ENCODE measurements around the gene PTGDR. TPM values are rescaled to one million over a fixed set of nuclear protein-coding genes. Genes with fewer than 3 reads are reported as not detected.

Gene PTGDR
- total and polyA plus RNA-seq, 2 experiments from 2014 or later: 0.06 TPM; not detected in 1

DNA sequence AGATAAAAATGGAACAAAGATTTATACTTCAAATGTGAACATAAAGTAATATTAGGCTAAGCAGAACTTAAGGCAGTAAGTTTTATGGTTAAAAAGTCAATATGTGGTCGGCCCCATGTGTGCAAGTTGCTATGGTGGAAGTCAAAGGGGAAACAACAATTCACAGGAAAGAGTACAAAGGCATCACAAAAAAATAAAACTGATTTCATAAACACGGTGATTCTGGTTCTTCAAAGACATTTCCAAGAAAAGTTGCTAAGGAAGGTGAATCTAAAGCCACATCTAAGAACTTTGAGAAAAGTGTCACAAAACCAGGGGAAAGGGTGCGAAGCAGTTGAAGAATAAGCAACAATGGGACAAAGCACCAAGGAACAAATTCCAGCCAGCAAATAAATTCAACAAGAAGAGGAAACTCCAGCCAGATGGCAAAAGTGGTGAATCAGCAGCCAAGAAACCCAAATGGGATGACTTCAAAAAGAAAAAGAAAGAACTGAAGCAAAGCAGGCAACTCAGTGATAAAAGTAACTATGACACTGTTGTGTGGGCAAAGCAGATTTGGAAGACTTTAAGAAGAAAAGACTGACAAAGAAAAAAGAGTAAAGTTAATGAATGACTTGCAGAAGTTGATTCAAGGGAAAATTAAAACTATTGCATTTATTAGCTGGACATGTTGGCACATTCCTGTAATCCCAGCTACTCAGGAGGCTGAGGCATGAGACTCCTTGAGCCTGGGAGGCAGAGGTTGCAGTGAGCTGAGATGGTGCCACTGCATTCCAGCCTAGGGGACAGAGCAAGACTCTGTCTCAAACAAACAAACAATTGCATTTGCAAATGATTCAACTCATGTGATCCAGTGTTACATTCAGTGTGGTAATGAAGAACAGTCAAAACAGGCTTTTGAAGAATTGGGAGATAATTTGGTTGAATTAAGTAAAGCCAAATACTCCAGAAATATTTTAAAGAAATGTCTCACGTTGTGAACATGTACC is 19.5 kb downstream of the PTGDR start:
- H2AFZ ChIP-seq: peak overlapping the region; percentile 5; the same call in 1 of the 2 replicates
- H3K4me3 ChIP-seq: no peak overlapping the region
- H3K27ac ChIP-seq (ENCODE audit: low read depth): no peak overlapping the region
- Mint-ChIP-seq H3K36me3 (ENCODE audit: low read depth) (no peaks in the 10 kb centered on the region), H3K9me3 (no peaks in the 10 kb centered on the region), H3K4me1 (peaks cover 17% of the 10 kb centered on the region; the same call in 2 of the 3 replicates), H3K27me3 (ENCODE audit: insufficient read depth, low read depth, poor library complexity) (no peaks in the 10 kb centered on the region), H3K4me3 (no peak overlapping the region), H3K27ac (no peak overlapping the region)
- H3K79me2 ChIP-seq (replicated peaks; ENCODE audit: insufficient read depth): no peaks in the 10 kb centered on the region
- ATAC-seq (no peak), DNase-seq (ENCODE audit: low spot score) (no peak)
- H3K4me1 ChIP-seq (ENCODE audit: insufficient read depth): peaks cover 4% of the 10 kb centered on the region; the same call in 1 of the 2 replicates
- no peaks in the 10 kb centered on the region for H3F3A ChIP-seq (replicated peaks; ENCODE audit: low read depth)
- no peaks in the 10 kb centered on the region for H3K36me3 ChIP-seq (ENCODE audit: insufficient read depth)
- peaks cover 40% of the 10 kb centered on the region for H3K9me2 ChIP-seq (ENCODE audit: insufficient read depth)
- no peak overlapping the region for H3K4me2 ChIP-seq
- no peaks in the 10 kb centered on the region for H4K20me1 ChIP-seq (replicated peaks; ENCODE audit: insufficient read depth)
- TF ChIP-seq ETS1 (IDR thresholded peaks at IDR 0.05): no peak
- no peaks in the 10 kb centered on the region for H3K27me3 ChIP-seq (ENCODE audit: insufficient read depth)

DNA sequence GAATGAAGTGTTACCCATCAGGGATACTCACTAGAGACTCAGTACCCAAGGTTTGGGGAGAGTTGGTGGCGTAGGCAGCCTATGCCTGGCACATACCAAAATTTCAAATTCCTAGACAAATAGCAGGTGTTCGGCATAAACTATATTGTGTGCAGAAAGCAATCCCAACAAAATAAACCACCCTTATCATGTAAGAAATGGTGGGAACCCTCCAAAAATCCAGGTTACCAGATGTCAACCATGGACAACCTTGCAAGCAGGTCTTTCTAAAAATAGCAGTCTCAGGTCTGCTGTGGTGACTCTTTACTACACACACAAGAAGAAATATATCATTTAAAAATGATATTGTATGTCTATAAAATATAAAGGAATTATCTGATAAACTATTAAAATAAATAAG is 28.9 kb downstream of the PTGDR start:
- Histone ChIP-seq H4K20me1 (replicated peaks; ENCODE audit: insufficient read depth) (no peaks in the 10 kb centered on the region), H3K4me3 (no peak overlapping the region), H3F3A (replicated peaks; ENCODE audit: low read depth) (no peaks in the 10 kb centered on the region), H3K79me2 (replicated peaks; ENCODE audit: insufficient read depth) (no peaks in the 10 kb centered on the region), H2AFZ (peak overlapping the region; percentile 15; the same call in 1 of the 2 replicates), H3K27me3 (ENCODE audit: insufficient read depth) (no peaks in the 10 kb centered on the region), H3K36me3 (ENCODE audit: insufficient read depth) (no peaks in the 10 kb centered on the region), H3K27ac (ENCODE audit: low read depth) (no peak overlapping the region), H3K4me1 (ENCODE audit: insufficient read depth) (no peaks in the 10 kb centered on the region), H3K4me2 (no peak overlapping the region), H3K9me2 (ENCODE audit: insufficient read depth) (no peaks in the 10 kb centered on the region)
- Mint-ChIP-seq H3K27me3 (ENCODE audit: insufficient read depth, low read depth, poor library complexity) (no peaks in the 10 kb centered on the region), H3K4me3 (no peak overlapping the region), H3K9me3 (no peaks in the 10 kb centered on the region), H3K4me1 (no peaks in the 10 kb centered on the region), H3K27ac (no peak overlapping the region), H3K36me3 (ENCODE audit: low read depth) (no peaks in the 10 kb centered on the region)
- no peak for DNase-seq (ENCODE audit: low spot score)
- ATAC-seq: no peak
- TF ChIP-seq REST (IDR thresholded peaks at IDR 0.05; ENCODE audit: unreplicated experiment) (no peak), NANOG (IDR thresholded peaks at IDR 0.05; ENCODE audit: borderline replicate concordance) (no peak), CREB1 (CRISPR knock-in tag; IDR thresholded peaks at IDR 0.05; ENCODE audit: low read depth) (no peak), EZH2 (IDR thresholded peaks at IDR 0.05; ENCODE audit: low read depth, unreplicated experiment) (no peak), EZH2phosphoT487 (IDR thresholded peaks at IDR 0.05; ENCODE audit: unreplicated experiment) (no peak), ZNF331 (CRISPR knock-in tag; IDR thresholded peaks at IDR 0.05; ENCODE audit: low read depth) (no peak)
- TF ChIP-seq, protein P1, sequence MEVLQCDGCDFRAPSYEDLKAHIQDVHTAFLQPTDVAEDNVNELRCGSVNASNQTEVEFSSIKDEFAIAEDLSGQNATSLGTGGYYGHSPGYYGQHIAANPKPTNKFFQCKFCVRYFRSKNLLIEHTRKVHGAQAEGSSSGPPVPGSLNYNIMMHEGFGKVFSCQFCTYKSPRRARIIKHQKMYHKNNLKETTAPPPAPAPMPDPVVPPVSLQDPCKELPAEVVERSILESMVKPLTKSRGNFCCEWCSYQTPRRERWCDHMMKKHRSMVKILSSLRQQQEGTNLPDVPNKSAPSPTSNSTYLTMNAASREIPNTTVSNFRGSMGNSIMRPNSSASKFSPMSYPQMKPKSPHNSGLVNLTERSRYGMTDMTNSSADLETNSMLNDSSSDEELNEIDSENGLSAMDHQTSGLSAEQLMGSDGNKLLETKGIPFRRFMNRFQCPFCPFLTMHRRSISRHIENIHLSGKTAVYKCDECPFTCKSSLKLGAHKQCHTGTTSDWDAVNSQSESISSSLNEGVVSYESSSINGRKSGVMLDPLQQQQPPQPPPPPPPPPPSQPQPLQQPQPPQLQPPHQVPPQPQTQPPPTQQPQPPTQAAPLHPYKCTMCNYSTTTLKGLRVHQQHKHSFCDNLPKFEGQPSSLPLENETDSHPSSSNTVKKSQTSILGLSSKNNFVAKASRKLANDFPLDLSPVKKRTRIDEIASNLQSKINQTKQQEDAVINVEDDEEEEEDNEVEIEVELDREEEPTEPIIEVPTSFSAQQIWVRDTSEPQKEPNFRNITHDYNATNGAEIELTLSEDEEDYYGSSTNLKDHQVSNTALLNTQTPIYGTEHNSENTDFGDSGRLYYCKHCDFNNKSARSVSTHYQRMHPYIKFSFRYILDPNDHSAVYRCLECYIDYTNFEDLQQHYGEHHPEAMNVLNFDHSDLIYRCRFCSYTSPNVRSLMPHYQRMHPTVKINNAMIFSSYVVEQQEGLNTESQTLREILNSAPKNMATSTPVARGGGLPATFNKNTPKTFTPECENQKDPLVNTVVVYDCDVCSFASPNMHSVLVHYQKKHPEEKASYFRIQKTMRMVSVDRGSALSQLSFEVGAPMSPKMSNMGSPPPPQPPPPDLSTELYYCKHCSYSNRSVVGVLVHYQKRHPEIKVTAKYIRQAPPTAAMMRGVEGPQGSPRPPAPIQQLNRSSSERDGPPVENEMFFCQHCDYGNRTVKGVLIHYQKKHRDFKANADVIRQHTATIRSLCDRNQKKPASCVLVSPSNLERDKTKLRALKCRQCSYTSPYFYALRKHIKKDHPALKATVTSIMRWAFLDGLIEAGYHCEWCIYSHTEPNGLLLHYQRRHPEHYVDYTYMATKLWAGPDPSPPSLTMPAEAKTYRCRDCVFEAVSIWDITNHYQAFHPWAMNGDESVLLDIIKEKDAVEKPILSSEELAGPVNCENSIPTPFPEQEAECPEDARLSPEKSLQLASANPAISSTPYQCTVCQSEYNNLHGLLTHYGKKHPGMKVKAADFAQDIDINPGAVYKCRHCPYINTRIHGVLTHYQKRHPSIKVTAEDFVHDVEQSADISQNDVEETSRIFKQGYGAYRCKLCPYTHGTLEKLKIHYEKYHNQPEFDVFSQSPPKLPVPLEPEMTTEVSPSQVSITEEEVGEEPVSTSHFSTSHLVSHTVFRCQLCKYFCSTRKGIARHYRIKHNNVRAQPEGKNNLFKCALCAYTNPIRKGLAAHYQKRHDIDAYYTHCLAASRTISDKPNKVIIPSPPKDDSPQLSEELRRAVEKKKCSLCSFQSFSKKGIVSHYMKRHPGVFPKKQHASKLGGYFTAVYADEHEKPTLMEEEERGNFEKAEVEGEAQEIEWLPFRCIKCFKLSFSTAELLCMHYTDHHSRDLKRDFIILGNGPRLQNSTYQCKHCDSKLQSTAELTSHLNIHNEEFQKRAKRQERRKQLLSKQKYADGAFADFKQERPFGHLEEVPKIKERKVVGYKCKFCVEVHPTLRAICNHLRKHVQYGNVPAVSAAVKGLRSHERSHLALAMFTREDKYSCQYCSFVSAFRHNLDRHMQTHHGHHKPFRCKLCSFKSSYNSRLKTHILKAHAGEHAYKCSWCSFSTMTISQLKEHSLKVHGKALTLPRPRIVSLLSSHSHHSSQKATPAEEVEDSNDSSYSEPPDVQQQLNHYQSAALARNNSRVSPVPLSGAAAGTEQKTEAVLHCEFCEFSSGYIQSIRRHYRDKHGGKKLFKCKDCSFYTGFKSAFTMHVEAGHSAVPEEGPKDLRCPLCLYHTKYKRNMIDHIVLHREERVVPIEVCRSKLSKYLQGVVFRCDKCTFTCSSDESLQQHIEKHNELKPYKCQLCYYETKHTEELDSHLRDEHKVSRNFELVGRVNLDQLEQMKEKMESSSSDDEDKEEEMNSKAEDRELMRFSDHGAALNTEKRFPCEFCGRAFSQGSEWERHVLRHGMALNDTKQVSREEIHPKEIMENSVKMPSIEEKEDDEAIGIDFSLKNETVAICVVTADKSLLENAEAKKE (CRISPR knock-in tag; IDR thresholded peaks at IDR 0.05): no peak

Measured in GM23338 (cell line).